Stimulated activated CD8-positive, alpha-beta memory T cell treated with anti-CD3 and anti-CD28 coated beads, Interleukin-12 subunit alpha, Interleukin-12 subunit beta, amount 100 ng/mL, for 24 hours (primary cell): ENCODE results near the gene TUBA8.
"Not testable (repeated sequence)": the region's sequence is repeated elsewhere in the genome, so short reads cannot be mapped to it uniquely, and the experiment has no call there.

Experiments
- DNase-seq: peaks from one replicate; pipeline ENCODE4 v3.0.0-alpha.2; 2020; ENCODE audit errors: extremely low read depth

Gene TUBA8

DNA sequence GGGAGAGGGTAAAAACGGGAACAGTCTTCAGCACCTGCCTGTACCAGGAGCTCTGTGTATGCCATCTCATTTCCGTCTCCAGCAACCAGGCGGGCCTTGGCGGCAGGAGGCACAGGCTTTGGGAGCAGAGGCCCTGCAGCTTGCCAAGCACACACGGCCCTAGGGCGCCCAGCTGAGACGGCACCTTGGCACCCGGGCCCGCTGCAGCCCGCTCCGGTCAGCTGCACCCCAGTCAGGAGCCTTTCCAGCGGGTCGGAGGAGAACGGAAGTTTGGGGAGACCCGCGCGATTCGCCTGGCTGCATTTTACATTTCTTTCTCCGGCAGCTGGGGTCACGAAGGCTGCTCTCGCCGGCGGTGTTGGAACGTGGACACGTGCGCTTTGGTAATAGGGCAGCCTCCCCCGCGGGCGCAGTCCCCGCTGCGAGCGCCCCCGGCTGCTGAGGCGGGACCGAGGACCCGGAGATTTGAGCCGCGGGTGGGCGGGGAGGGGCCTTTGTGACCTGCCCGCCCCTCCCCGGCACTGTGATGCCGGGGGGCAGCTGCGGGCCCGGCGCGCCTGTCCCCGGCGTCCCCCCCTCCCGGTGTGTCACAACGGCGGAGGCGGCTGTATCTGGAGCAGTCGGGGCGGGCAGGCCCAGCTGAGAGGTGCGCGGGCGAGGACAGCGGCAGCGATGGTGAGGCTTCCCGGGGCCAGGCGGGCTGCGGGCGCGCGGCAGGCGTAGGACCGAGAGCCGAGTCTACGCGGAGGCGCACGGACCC lies at the start of gene TUBA8:
TUBA8 (plus strand) TSS at position 616 of the 760 bp plus-strand sequence; CDS start at position 673, 57 bp downstream.
- no peak for DNase-seq

DNA sequence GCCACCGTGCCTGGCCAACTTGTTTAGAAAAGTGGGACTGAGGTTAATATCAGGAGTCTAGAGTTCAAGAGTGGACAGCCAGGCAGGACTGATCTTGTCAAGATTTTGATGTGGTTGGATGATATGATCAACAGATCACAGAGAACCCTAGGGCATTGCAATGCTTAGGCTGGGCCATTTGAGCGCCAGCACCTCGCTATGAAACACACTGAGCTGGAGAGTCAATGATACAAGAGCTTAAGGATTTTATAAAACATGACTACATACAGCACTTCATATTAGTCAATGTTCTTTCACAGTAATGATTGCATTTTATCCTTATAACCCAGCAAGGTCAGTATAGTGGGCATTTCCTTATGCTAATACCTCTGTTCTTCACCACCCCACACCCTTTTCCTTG lies 48.2 kb upstream of the TUBA8 start:
- DNase-seq = no peak

DNA sequence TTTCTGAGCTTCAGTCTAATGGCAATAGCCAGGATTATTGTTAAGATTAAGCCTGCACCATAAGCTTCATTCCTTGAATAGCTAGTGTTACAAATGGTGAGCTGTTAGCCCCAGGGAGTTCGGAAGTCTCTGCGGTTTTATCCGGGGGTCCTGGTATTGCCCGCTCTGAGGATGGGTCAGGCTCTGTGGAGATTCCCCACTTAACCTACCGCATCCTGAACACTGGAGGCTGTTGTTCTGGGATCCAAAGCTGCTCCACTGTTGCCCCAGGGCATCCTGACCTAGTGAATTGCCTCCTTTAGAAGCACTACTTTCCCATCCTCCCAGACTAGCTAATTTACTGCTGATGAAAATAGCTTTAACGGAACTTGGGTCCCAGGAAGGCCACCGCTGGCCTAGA lies 47.3 kb upstream of the TUBA8 start:
- no peak for DNase-seq

- not testable (repeated sequence) for DNase-seq
These were observed 46.9 kb upstream of the TUBA8 start for GRCh38 chr22:18063715-18064114.

GRCh38 chr22:18064636-18065035 lies 46.0 kb upstream of the TUBA8 start:
- no peak for DNase-seq

GRCh38 chr22:18065256-18065655 lies 45.4 kb upstream of the TUBA8 start:
- no peak for DNase-seq

DNA sequence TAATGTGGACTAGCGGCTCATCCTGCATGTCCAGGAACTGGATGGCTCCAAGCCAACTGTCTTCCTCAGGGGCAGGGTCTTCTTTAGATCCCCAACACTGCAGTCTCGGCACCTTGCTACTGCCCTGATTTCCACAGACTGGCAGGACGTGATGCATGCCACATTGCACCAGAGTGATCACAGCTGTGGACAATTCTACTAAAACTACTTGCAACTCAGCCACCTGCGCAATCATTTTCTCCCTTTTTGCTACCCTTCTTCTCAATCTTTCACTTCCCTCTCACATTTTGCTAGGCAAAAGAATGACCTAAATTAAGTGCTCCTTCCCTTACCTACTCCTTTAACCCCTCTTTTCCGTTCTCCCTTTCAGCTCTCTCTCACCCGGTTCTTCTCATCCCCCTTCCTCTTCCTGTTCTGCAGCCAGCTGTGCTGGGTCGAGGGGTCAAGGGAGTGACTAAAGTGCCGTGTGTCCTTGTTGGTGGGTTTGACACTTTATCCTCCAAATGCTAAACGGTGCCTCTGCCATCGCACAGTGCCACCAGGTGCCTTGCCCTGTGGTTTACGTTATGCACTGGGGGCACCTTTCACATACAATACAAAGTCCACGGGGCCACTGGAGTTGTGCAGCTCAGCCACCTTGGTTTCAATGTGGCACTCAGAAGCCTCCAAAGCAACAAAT lies 44.3 kb upstream of the TUBA8 start:
- no peak for DNase-seq

- DNase-seq = no peak
These were observed 43.5 kb upstream of the TUBA8 start for GRCh38 chr22:18067121-18067520.

- DNase-seq = no peak
These were observed 42.9 kb upstream of the TUBA8 start for GRCh38 chr22:18067548-18068341.

DNA sequence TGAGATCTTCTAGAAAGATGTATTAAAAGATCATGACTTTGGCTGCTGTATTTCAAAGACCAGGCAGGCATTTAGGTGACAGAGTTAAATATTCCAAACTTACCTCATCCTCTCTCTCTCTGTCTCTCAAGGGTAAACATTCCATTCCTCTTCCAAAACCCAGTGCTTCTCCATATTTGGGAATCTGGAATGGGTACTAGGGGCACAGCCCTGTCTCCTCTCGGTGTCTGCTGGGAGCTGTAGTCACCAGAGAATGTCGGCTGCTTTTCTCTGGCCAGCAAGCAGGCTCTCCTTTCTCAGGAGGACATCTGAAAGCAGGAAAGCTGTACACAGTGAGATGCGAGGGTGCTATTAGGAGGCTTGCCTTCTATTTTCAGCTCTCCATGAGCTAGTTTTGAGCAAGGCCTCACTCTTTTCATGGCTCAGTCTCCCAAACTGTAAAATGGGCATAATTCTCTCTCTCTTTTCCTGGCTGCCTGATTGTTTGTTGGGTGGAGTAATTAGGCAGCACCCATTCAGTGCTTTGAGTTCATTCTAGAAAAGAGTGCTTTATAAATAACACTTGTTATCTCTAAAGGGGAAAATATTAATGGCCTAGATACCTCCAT lies 42.1 kb upstream of the TUBA8 start:
- DNase-seq = no peak

DNA sequence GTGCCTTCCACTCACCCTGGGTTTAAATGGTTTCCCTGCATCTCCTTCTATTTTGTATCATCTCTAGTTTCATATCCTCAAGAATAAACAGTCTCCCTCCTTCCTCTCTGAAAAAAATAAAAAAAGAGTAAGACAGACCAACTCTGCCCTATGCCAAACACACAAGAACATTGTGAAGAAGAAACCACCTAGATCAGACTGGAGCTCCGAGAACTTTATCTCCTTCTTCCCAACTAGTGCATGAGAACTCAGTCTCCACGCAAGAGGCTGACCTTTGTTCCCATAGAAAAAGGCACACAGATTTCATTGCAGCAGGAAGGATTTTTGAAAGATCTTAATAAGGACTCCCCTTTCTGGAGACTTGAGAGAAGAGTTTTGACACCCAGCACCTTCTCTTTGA lies 41.6 kb upstream of the TUBA8 start:
- DNase-seq = no peak

DNA sequence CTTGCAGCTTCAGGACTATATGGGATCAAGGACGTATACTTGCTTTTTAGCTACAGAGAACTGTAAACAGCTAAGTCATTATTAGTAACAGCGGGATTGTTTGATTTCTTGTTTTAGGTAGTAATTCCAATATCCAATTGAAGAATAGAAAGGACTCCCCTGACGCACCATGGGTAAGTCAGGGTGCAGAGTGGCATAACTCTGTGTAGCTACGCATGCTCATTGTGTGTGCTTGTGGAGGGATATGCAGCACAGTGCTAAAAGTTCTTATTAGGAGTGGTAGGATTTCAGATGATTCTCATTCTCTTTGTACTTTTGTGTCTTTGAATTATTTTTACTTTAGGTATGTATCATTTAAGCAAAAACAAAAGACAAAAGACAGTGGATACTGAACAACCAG lies 40.6 kb upstream of the TUBA8 start:
- DNase-seq = no peak

DNA sequence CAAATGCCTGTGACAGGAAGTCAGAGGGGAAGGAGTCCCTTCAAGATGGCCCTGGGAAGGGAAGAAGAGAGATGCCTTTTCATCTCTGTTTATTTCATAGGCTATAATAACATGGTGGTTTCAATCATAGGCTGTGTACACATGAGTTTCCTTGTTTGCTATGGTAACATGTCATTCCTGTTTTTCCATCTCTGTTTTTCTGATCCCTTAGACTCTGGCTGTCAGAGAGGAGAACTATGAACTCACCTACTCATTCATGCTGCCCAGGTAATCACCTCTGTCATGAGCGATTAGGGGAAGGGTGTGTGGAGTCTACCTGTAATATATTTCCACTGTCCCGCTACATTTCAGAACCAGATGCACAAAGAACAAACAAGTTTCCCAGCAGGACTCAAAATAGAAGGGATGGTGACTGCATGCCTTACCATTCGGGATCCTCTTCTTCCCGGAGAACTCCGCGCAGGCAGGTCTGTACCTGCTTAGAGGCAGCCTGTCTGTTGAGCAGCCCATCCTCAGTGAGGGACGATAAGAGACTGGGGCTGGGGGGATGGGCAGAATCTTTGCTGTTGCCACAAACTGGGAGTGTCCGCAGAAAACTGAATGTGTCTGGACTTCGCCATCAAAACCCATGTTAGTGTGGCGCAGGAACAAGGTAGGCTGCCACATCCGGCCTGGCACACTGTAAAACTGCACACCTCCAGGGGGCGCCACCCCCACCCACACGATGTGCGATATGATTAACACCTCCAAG lies 39.9 kb upstream of the TUBA8 start:
- DNase-seq = no peak

DNA sequence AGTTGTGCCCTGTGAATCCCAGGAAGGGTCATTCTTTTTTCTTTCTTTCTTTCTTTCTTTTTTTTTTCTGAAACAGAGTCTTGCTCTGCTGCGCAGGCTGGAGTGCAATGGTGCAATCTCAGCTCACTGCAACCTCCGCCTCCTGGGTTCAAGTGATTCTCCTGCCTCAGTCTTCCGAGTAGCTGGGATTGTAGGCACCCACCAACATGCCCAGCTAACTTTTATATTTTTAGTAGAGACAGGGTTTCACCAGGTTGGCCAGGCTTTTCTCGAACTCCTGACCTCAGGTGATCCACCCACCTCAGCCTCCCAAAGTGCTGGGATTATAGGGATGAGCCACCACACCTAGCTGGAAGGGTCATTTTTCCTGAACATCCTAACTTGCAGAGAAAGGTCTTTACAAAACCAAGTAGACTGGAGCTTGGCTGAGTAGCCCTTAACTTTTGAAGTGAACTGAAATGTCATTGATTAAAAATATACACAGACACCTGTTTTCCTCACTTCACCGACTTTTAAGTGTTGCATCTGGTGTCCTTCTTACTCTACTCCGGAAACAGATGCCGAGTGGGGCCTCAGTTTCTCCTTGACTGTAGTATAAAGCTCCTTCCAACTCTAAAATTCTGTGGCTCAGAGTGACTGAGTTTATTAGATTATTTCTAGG lies 39.2 kb upstream of the TUBA8 start:
- DNase-seq = not testable (repeated sequence)

- DNase-seq = no peak
These were observed 38.7 kb upstream of the TUBA8 start for GRCh38 chr22:18071968-18072310.

GRCh38 chr22:18073467-18073866 lies 37.1 kb upstream of the TUBA8 start:
- DNase-seq = no peak

DNA sequence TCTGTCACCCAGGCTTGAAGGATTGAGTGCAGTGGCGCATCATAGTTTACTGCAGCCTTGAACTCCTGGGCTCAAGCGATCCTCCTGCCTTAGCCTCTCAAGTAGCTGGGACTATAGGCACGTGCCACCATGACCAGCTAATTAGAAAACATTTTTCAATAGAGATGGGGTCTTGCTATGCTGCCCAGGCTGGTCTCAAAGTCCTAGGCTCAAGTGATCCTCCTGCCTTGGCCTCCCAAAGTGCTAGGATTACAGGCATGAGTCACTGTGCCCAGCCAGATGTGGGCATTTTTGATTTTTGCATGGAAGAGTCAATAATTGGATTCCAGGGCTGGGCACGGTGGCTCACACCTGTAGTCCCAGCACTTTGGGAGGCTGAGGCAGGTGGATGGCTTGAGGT lies 36.7 kb upstream of the TUBA8 start:
- not testable (repeated sequence) for DNase-seq

GRCh38 chr22:18075101-18075719 lies 35.4 kb upstream of the TUBA8 start:
- no peak for DNase-seq

GRCh38 chr22:18075720-18076497 lies 34.7 kb upstream of the TUBA8 start:
- DNase-seq = no peak
